Metanephros (tissue), 1 donor: ENCODE results near the gene KLHL5. TPM values are rescaled to one million over a fixed set of nuclear protein-coding genes. Genes with fewer than 3 reads are reported as not detected.

Source experiments
- total RNA-seq: library from RNA; depleted of rRNA; stranded (reverse); fragments of >200 nt; gene quantifications from one replicate; pipeline ENCODE4 v1.2.3, GENCODE V29; 2014

KLHL5 gene
- 33.7 TPM for total RNA-seq

GRCh38 chr4:39062094-39062769 lies at the start of gene KLHL5:
Gene KLHL5 (plus strand): TSS chr4:39062232. CDS start chr4:39062653, 421 bp downstream.

GRCh38 chr4:39032218-39033085 lies 29.6 kb upstream of the KLHL5 start, which contains the start of gene TMEM156:
Gene TMEM156 (minus strand): TSS chr4:39032409. CDS start chr4:39032313, 96 bp downstream.

Other genes starting within 250 kb of the KLHL5 start
- gene TLR6, start 205.4 kb upstream of the KLHL5 start, total RNA-seq, result 1.5 TPM
- 49.9 TPM for gene FAM114A1, start 194.4 kb upstream of the KLHL5 start, total RNA-seq
- 4.0 TPM for gene TMEM156, start 29.8 kb upstream of the KLHL5 start, total RNA-seq
- 46.6 TPM for gene WDR19, start 120.3 kb downstream of the KLHL5 start, total RNA-seq